CD8-positive, alpha-beta memory T cell (primary cell): ENCODE data around the gene NFIA. TPM values are rescaled to one million over a fixed set of nuclear protein-coding genes. Genes with fewer than 3 reads are reported as not detected.
"Not testable (repeated sequence)": the region's sequence is repeated elsewhere in the genome, so short reads cannot be mapped to it uniquely, and the experiment has no call there.

ENCODE experiments used
- CTCF ChIA-PET: fragments of 350-600 bp; sonication (Branson Sonifier 250); formaldehyde crosslinking; loops from one replicate; lab custom pipeline; 2021; ENCODE audit warnings: antibody characterized with exemption; lab: Charles Lee
- POLR2A ChIA-PET: fragments of 350-600 bp; sonication (Branson Sonifier 250); formaldehyde crosslinking; loops from one replicate; lab custom pipeline; 2021; ENCODE audit warnings: antibody characterized with exemption; lab: Charles Lee
- DNase-seq, 5 donors: peaks; one replicate each; pipeline versions ENCODE4 v3.0.0 to v3.0.0-alpha.2; 2020 to 2022; ENCODE audit warnings: mixed read lengths in 1 of 5
- H3K27ac ChIP-seq: one replicate; pipeline ENCODE4 v1.7.0; 2013; ENCODE audit warnings: low read depth, mild to moderate bottlenecking, low read length, moderate library complexity
- H3K27me3 ChIP-seq: 2 replicates; pipeline ENCODE4 v1.7.0; 2013; ENCODE audit warnings: low read length, mild to moderate bottlenecking; ENCODE audit not compliant: insufficient read depth, poor library complexity, severe bottlenecking
- H3K36me3 ChIP-seq: 2 replicates; pipeline ENCODE4 v1.7.0; 2013; ENCODE audit warnings: mild to moderate bottlenecking, low read length, moderate library complexity; ENCODE audit not compliant: insufficient read depth
- H3K4me1 ChIP-seq: 2 replicates; pipeline ENCODE4 v1.7.0; 2013; ENCODE audit warnings: mild to moderate bottlenecking, low read length, moderate library complexity; ENCODE audit not compliant: insufficient read depth
- H3K4me3 ChIP-seq: 2 replicates; pipeline ENCODE4 v1.7.0; 2013; ENCODE audit warnings: mild to moderate bottlenecking, low read length
- H3K9me3 ChIP-seq: 2 replicates; pipeline ENCODE4 v1.7.0; 2013; ENCODE audit warnings: mild to moderate bottlenecking, low read length
- H3K27ac Mint-ChIP-seq, 8 donors: one replicate each; pipeline ENCODE4 v1.8.0; 2020 to 2021; ENCODE audit warnings: mixed read lengths in 8 of 8, mild to moderate bottlenecking in 6 of 8, inconsistent platforms in 3 of 8, moderate library complexity in 3 of 8
- H3K27me3 Mint-ChIP-seq, 2 donors: one replicate each; pipeline ENCODE4 v1.8.0; 2020 to 2021; ENCODE audit warnings: mixed read lengths in 2 of 2, mild to moderate bottlenecking in 1 of 2, moderate library complexity in 1 of 2
- H3K36me3 Mint-ChIP-seq, 3 donors: one replicate each; pipeline ENCODE4 v1.8.0; 2020 to 2021; ENCODE audit warnings: mixed read lengths in 3 of 3, inconsistent platforms in 1 of 3, mild to moderate bottlenecking in 1 of 3
- H3K4me1 Mint-ChIP-seq, 3 donors: one replicate each; pipeline ENCODE4 v1.8.0; 2020 to 2021; ENCODE audit warnings: mixed read lengths in 3 of 3, inconsistent platforms in 1 of 3, mild to moderate bottlenecking in 1 of 3
- H3K4me3 Mint-ChIP-seq, 7 donors: one replicate each; pipeline ENCODE4 v1.8.0; 2020 to 2021; ENCODE audit warnings: mixed read lengths in 7 of 7, mild to moderate bottlenecking in 6 of 7, moderate library complexity in 4 of 7, inconsistent platforms in 2 of 7
- H3K9me3 Mint-ChIP-seq, 5 donors: one replicate each; pipeline ENCODE4 v1.8.0; 2020 to 2022; ENCODE audit warnings: mixed read lengths in 5 of 5, mild to moderate bottlenecking in 3 of 5, moderate library complexity in 2 of 5, inconsistent platforms in 1 of 5
- polyA plus RNA-seq: library from polyadenylated mRNA; unstranded; fragments of 300-500 nt; fragmentation: Illumina TruSeq; gene quantifications from one replicate; pipeline ENCODE4 v1.2.3, GENCODE V29; 2021
- total RNA-seq, 2 experiments: library from RNA; stranded (reverse); gene quantifications; one replicate each; pipeline ENCODE4 v1.2.3, GENCODE V29; 2021

The NFIA gene
- total and polyA plus RNA-seq, 3 experiments from 2014 or later: 6.1 to 9.9 (median 7.0) TPM

GRCh38 chr1:61067446-61068019 is 14.8 kb upstream of the NFIA start:
- H3K27ac ChIP-seq: no peak overlapping the region
- ChIA-PET POLR2A (interaction anchor here (1.1 kb wide), 1 partner anchor 9 kb away, joined by 3 read pairs; no protein-coding TSS in a partner anchor), CTCF (interaction anchor here (1.5 to 2.4 kb wide), 3 partner anchors 9 to 25 kb away, joined by 3 to 9 read pairs (median 8); no protein-coding TSS in a partner anchor)
- no peaks in the 10 kb centered on the region for H3K36me3 ChIP-seq
- peaks cover 0 to 2% of the 10 kb centered on the region in 2 donors for H3K27me3 Mint-ChIP-seq
- H3K4me3 ChIP-seq: no peak overlapping the region
- H3K36me3 Mint-ChIP-seq: no peaks in the 10 kb centered on the region
- no peak for DNase-seq
- no peaks in the 10 kb centered on the region for H3K4me1 Mint-ChIP-seq
- H3K27me3 ChIP-seq: no peaks in the 10 kb centered on the region
- no peak overlapping the region for H3K4me3 Mint-ChIP-seq
- H3K27ac Mint-ChIP-seq: no peak overlapping the region
- H3K4me1 ChIP-seq: no peaks in the 10 kb centered on the region
- H3K9me3 ChIP-seq: no peaks in the 10 kb centered on the region
- no peaks in the 10 kb centered on the region for H3K9me3 Mint-ChIP-seq

- no peaks in the 10 kb centered on the region for H3K9me3 ChIP-seq
- H3K4me1 ChIP-seq: no peaks in the 10 kb centered on the region
- Mint-ChIP-seq H3K27me3 (no peaks in the 10 kb centered on the region), H3K4me3 (no peak overlapping the region), H3K36me3 (no peaks in the 10 kb centered on the region), H3K4me1 (no peaks in the 10 kb centered on the region), H3K27ac (no peak overlapping the region), H3K9me3 (no peaks in the 10 kb centered on the region)
- H3K27me3 ChIP-seq: no peaks in the 10 kb centered on the region
- DNase-seq: no peak
- H3K4me3 ChIP-seq: no peak overlapping the region
- no peak overlapping the region for H3K27ac ChIP-seq
- H3K36me3 ChIP-seq: no peaks in the 10 kb centered on the region
- POLR2A ChIA-PET: interaction anchor here (0.7 kb wide), 1 partner anchor 16 kb away, joined by 3 read pairs; no protein-coding TSS in a partner anchor
- CTCF ChIA-PET: interaction anchor here (1.1 to 1.6 kb wide), 3 partner anchors 13 to 20 kb away, joined by 3 to 7 read pairs (median 5); no protein-coding TSS in a partner anchor
Measured at GRCh38 chr1:61070054-61070453, 12.3 kb upstream of the NFIA start.

GRCh38 chr1:61071205-61072130 is 10.9 kb upstream of the NFIA start:
- H3K4me1 Mint-ChIP-seq: peaks cover 4 to 6% (median 5%) of the 10 kb centered on the region in 3 donors
- no peak for DNase-seq
- POLR2A ChIA-PET: interaction anchor here (0.5 kb wide), 1 partner anchor 12 kb away, joined by 3 read pairs; no protein-coding TSS in a partner anchor
- peaks cover 5% of the 10 kb centered on the region for H3K4me1 ChIP-seq
- CTCF ChIA-PET: interaction anchor here (1.0 to 1.6 kb wide), 2 partner anchors 15 to 22 kb away, joined by 4 to 5 read pairs; no protein-coding TSS in a partner anchor
- H3K9me3 Mint-ChIP-seq: no peaks in the 10 kb centered on the region
- H3K4me3 ChIP-seq: no peak overlapping the region
- peak overlapping the region in 1 of 8 donors; percentile 15 for H3K27ac Mint-ChIP-seq
- H3K4me3 Mint-ChIP-seq: no peak overlapping the region
- H3K9me3 ChIP-seq: no peaks in the 10 kb centered on the region
- no peaks in the 10 kb centered on the region for H3K36me3 ChIP-seq
- no peaks in the 10 kb centered on the region for H3K27me3 ChIP-seq
- H3K36me3 Mint-ChIP-seq: no peaks in the 10 kb centered on the region
- H3K27ac ChIP-seq: no peak overlapping the region
- H3K27me3 Mint-ChIP-seq: no peaks in the 10 kb centered on the region

- CTCF ChIA-PET: interaction anchor here (2.0 kb wide), 1 partner anchor 24 kb away, joined by 9 read pairs; no protein-coding TSS in a partner anchor
- Mint-ChIP-seq H3K27ac (no peak overlapping the region), H3K9me3 (no peaks in the 10 kb centered on the region), H3K4me1 (peaks cover 18 to 21% (median 21%) of the 10 kb centered on the region in 3 donors), H3K27me3 (no peaks in the 10 kb centered on the region), H3K4me3 (no peak overlapping the region), H3K36me3 (peaks cover 0 to 7% (median 0%) of the 10 kb centered on the region in 3 donors)
- POLR2A ChIA-PET: no interaction called here
- H3K36me3 ChIP-seq: no peaks in the 10 kb centered on the region
- no peaks in the 10 kb centered on the region for H3K27me3 ChIP-seq
- no peak overlapping the region for H3K27ac ChIP-seq
- no peak for DNase-seq
- H3K4me1 ChIP-seq: peaks cover 16% of the 10 kb centered on the region
- no peak overlapping the region for H3K4me3 ChIP-seq
- no peaks in the 10 kb centered on the region for H3K9me3 ChIP-seq
Measured at GRCh38 chr1:61073871-61074270, 8.5 kb upstream of the NFIA start.

- H3K27ac Mint-ChIP-seq: peak overlapping the region in 6 of 8 donors; percentile 92 to 98 (median 98)
- H3K9me3 ChIP-seq, H3K27me3 ChIP-seq, POLR2A ChIA-PET, H3K36me3 ChIP-seq, H3K9me3 Mint-ChIP-seq, DNase-seq, H3K36me3 Mint-ChIP-seq, H3K4me3 ChIP-seq, H3K27me3 Mint-ChIP-seq: not testable (repeated sequence)
- peak overlapping the region in 3 of 7 donors; percentile 89 to 95 (median 94) for H3K4me3 Mint-ChIP-seq
- H3K4me1 ChIP-seq: peaks cover 34% of the 10 kb centered on the region
- peak overlapping the region; percentile 83 for H3K27ac ChIP-seq
- H3K4me1 Mint-ChIP-seq: peaks cover 36 to 41% (median 41%) of the 10 kb centered on the region in 3 donors
- CTCF ChIA-PET: interaction anchor here (1.8 to 4.2 kb wide), 3 partner anchors 9 to 25 kb away, joined by 8 to 53 read pairs (median 21); no protein-coding TSS in a partner anchor
Measured at GRCh38 chr1:61075833-61076232, 6.5 kb upstream of the NFIA start.

GRCh38 chr1:61076728-61077675 is 5.4 kb upstream of the NFIA start:
- H3K4me3 ChIP-seq: peak overlapping the region; percentile 61
- no peaks in the 10 kb centered on the region for H3K27me3 ChIP-seq
- peak overlapping the region; percentile 83 for H3K27ac ChIP-seq
- no peaks in the 10 kb centered on the region for H3K9me3 ChIP-seq
- POLR2A ChIA-PET: interaction anchor here (0.5 to 3.0 kb wide), 7 partner anchors 17 to 701 kb away, joined by 4 to 29 read pairs (median 5); no protein-coding TSS in a partner anchor
- peak; percentile 72 to 94 (median 85) for DNase-seq
- Mint-ChIP-seq H3K9me3 (no peaks in the 10 kb centered on the region), H3K36me3 (peaks cover 0 to 9% (median 0%) of the 10 kb centered on the region in 3 donors), H3K27ac (peak overlapping the region; percentile 92 to 98 (median 97)), H3K27me3 (peaks cover 0 to 2% of the 10 kb centered on the region in 2 donors), H3K4me3 (peak overlapping the region; percentile 89 to 98 (median 93)), H3K4me1 (peaks cover 44 to 50% (median 49%) of the 10 kb centered on the region in 3 donors)
- CTCF ChIA-PET: interaction anchor here (0.9 to 4.2 kb wide), 8 partner anchors 9 to 34 kb away, joined by 3 to 53 read pairs (median 5); no protein-coding TSS in a partner anchor
- H3K36me3 ChIP-seq: no peaks in the 10 kb centered on the region
- H3K4me1 ChIP-seq: peaks cover 43% of the 10 kb centered on the region
